GDM1 (cell line): ENCODE results near the gene FHOD1.

ENCODE experiments used
- DNase-seq: peaks from one replicate; lab custom pipeline; 2025; lab: John Stamatoyannopoulos, UW

FHOD1 gene

GRCh38 chr16:67248401-67249177 is 1.3 kb upstream of the FHOD1 start, which contains the start of gene SLC9A5:
Gene SLC9A5, plus strand, starts transcription at chr16:67248979. Its CDS starts 36 bp downstream, at chr16:67249015.
- no peak for DNase-seq

DNA sequence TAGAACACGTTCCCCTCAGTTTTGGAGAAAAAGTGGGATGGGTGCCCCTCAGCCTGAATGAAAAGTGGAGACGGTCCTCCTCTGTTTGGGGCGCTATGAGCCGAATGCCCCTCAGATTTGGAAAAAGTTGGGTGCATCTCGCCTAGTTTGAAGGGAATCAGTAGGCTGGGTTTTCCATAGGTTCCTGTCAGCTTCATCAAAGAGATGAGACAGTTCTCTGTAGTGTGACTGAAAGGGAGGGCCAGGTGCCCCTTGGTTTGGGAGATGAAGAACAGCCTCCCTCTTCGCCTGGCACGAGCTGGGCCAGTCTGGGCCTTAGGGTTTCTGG is 756 bp upstream of the FHOD1 start:
- DNase-seq, result no peak

GRCh38 chr16:67246756-67247191 is 507 bp downstream of the FHOD1 start:
- DNase-seq, result no peak

- peak; percentile 42 for DNase-seq
These were observed 1.1 kb downstream of the FHOD1 start for GRCh38 chr16:67246081-67246755.

DNA sequence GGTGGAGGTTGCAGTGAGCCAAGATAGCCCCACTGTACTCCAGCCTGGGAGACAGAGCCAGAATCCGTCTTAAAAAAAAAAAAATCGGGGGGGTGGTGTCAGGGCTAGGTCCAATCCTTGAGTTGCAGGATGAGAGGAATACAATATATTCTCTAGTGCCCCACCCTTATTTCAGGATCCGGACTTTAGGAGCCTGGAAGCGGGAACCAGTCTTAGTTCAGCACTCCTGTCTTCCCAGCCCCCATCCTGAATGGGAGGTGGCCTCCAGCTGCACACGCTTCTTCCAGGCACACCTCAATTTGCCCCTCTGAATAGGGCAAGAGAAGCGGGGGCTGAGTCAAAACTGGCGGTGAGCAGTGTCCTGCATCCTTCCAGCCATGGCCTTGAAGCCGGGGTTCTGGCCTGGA is 1.6 kb downstream of the FHOD1 start:
- no peak for DNase-seq

DNA sequence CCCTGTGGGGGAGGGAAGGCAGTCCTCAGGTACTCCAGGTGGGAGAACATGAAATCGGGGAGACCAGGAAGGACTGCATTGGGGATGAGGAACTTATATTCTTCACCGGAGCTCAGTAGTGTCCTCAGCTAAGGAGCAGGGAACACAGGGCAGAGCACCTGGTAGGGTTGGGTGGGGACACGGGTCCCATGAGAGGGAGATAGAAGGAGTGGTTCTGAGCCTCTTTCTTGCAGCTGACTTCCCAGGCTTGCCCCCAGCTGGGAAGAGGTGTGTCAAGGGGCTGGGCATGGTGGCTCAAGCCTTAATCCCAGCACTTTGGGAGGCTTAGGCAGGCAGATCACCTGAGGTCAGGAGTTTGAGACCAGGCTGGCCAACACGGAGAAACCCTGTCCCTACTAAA is 2.1 kb downstream of the FHOD1 start:
- DNase-seq, result no peak

- peak; percentile 70 for DNase-seq
These were observed 2.7 kb downstream of the FHOD1 start for GRCh38 chr16:67244387-67245185.

DNA sequence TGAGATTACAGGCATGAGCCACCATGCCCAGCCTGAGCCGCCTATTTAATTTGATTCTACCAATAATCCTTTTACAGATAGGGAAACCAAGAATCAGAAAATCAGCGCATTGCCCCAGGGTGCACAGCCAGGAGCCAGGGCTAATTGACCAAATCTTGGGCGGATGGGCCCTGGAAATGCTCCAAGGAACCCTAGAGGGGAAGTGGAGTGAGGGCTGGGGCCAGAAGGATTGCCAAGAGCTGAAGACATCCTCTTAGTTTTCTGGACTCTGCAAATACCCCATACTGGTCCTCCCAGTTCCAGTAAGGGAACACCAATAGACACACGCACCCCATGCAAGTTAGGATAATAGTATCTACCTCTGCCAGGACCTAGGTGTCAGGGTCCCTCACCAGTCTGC is 3.8 kb downstream of the FHOD1 start:
- no peak for DNase-seq

- DNase-seq, result no peak
These were observed 5.0 kb downstream of the FHOD1 start for GRCh38 chr16:67242138-67242730.

- DNase-seq, result no peak
These were observed 6.0 kb downstream of the FHOD1 start for GRCh38 chr16:67241008-67241900.

DNA sequence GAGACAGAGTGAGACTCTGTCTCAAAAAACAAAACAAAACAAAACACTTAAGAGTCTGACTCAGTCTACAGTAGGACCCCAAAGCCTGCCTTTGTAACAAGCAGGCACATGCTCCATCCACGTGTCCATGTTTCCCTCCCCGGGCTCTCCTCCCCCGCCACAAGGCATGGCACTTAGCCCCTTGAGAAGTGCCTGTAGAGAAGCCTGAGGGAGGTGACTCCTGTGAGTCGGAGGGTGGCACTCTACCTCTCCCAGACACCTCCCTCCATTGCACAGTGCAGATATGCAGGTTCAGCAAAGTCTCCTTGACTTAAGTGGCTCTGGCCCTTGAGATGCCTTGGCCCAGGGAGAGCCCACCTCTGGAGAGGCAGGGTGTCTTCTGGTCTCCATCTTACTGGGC is 6.8 kb downstream of the FHOD1 start:
- no peak for DNase-seq

GRCh38 chr16:67238806-67239470 is 8.3 kb downstream of the FHOD1 start:
- DNase-seq, result no peak

- DNase-seq, result no peak
These were observed 9.1 kb downstream of the FHOD1 start for GRCh38 chr16:67238278-67238575.

DNA sequence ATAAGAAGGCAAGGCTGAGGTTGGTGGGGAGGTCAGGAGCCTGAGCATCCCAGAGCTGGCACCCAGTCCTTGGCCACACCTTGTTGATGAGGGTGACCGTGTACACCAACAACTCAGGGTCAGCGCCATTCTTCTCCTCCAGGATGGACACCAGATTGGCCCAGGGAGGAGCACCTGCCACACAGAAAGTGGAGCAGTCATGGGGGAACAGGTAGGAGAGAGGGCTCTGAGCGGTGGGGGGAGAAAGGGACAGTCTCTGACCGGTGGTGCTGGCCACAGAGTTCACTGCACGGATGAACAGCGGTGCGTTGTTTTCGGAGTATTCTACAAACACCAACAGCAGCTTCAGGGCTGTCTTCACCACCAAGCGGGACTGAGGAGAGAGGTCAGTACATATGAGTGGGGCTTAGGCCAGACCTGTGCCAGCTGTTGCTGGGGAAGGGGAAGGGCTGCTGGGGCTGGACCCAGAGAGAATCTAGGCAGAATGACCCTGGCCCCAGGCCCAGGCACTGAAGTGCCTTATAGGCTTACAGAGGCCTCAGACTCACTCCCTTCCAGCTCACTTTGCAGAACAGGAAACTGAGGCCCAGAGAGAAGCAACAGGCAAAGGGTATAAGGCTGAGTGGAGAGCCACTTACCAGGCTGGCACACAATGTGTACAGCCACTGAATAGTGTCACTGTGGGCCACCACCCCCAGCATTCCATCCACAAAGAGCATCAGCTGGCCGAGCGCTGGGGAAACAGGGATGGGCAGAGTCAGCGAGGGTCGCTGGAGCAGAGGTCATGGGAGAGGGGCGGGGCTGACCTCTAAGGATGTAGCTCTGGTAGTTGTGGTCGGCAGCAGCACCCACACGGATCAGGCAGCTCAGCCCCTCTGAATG is 9.6 kb downstream of the FHOD1 start:
- no peak for DNase-seq

- DNase-seq, result peak; percentile 2
These were observed 10.5 kb downstream of the FHOD1 start for GRCh38 chr16:67236563-67237395.

GRCh38 chr16:67235816-67236562 is 11.3 kb downstream of the FHOD1 start:
- DNase-seq, result no peak

GRCh38 chr16:67234180-67234597 is 13.1 kb downstream of the FHOD1 start:
- no peak for DNase-seq

GRCh38 chr16:67233596-67233995 is 13.7 kb downstream of the FHOD1 start:
- DNase-seq, result no peak
